HG02763 (cell line): ENCODE measurements around the gene OGDHL.
"Not testable (repeated sequence)": the region's sequence is repeated elsewhere in the genome, so short reads cannot be mapped to it uniquely, and the experiment has no call there.

Experiments used
- ATAC-seq: cut with Tn5 transposase; IDR thresholded peaks from one replicate; pipeline ENCODE4 v1.9.1; 2021; ENCODE audit warnings: mild to moderate bottlenecking, moderate library complexity; ENCODE audit not compliant: unreplicated experiment

Gene OGDHL

DNA sequence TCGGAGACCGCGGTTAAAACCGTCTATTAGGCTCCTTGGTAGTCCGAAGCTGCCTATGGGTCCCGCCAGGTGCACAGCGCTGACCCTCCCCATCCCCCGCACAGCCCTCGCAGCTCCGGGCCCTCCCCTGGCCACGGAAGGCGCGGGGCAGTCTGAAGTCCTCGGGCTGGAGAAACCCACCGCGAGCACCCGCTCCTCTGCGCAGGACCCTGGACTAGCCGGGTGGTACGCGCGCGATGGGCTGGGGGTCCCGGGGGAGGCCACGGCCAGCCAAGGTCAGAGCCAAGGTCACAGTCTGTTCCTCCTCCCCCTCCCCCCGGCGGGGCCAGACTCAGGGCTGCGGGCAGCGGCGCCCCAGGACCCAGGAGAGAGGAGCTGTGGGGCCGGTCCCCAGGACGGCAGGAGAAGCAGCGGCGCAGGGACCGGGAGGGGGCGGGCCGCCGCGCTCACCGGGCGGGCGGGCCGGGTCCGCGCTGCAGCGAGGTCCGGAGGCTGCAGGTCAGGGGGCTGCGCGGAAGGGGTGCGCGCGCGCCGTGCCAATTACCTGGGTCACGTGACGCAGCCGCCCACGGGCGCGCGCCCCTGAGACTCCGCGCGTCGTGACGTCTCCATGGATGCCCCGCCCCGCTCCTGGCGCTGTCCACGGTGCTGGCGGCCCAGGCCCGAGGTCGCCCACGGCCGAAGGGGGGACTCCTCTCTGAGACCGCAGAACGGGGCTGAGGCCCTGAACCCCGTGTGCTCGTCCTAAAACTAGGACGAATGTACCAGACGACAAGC, at the start of gene OGDHL:
Gene OGDHL, minus strand, starts transcription at position 535 of the 777 bp plus-strand sequence. CDS start 3,731 bp downstream, outside the sequence.
- ATAC-seq = peak; percentile 60

DNA sequence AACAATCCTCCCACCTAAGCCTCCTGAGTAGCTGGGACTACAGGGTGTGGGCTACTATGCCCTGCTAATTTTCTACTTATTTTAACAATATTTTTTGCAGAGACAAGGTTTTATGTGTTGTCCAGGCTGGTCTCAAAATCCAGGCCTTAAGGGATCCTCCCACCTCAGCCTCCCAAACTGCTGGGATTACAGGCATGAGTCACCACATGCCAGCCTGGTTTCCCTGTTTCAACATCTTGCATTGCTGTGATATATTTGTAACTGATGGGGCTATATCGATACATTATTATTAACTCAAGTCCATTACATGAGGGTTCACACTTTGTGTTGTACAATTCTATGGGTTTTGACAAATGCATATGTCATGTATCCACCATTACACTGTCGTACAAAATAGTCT, 41.9 kb upstream of the OGDHL start:
- no peak for ATAC-seq

DNA sequence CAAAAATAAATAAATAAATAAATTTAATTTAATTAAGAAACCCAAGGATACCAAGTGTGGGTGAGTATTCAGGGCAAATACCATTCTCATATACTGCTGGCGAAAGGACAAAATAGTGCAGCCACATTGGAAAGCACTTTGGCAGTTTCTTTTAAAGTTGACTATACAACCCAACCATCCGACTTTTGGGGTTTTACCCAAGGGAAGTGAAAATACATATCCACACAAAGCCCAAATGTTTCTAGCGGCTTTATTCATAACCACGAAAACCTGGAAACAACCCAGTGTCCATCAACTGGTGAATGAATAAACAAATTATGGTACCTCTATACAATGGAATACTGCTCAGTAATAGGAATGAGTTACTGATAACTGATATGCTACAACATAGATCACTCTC, 36.2 kb upstream of the OGDHL start:
- no peak for ATAC-seq

DNA sequence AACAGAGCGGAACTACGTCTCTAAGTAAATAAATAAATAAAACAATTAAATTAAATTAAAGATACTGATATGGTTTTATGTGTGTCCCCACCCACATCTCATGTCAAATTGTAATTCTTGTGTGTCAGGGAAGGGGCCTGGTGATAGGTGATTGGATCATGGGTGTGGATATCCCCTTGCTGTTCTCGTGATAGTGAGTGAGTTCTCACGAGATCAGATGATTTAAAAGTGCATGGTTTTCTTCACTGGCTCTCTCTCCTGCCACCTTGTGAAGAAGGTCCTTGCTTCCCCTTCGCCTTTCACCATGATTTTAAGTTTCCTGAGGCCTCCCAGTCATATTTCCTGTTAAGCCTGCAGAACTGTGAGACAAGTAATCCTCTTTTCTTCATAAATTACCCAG, 29.0 kb upstream of the OGDHL start:
- no peak for ATAC-seq

DNA sequence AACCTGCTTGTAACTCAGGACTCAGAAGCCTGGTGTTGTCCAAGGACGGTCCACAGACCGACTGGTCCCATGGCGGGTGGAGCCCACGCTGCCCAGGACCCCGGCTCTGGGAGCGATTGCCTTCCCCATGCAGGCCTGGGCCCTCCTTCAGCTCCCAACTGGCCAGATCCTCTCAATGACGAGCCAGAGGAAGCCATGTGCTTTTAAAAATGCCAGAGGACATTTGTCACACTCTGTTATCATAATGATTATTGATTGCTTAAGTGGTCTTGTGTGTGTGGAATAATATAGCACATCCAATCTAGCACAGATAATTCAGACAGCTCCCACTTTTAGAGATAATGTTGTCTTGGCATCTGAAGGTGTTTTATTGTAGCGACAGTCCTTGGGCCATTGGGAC, 22.6 kb upstream of the OGDHL start:
- no peak for ATAC-seq

DNA sequence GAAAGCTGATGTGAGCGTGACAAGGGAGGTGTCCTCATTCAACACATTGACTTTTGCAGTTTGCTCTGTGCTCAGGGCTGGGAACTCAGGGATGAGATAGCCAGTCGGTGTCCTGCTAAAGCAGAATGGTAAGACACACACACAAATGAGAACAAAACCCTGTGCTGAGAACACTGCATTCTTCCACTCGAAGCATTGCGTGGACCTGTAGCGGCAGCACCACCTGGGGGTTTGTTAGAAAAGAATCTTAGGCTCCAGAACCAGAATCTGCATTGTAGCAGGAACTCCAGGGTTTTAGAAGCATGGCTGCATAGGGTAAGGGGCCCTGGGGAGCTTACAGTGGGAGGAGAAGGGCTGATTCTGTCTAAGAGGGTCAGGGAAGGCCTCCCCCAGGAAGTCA, 21.5 kb upstream of the OGDHL start:
- no peak for ATAC-seq

DNA sequence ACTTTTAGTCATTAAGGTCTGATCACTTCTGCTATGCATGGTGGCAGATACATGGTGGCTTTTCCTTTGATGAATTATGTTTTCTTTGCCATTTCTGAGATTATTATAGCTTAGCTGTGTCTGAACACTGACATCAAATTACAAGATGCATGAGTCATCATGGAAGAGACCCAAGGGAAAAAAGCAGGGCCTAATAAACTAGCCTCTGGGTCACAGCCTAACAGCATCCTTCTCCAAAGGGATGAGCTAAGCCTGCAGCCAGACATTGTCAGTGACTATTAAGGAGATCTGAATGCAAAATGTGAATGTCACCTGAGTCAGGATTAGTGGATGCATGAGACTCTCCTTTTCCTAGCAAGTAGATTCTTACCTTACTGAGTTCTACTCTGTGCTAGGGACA, 19.1 kb upstream of the OGDHL start:
- no peak for ATAC-seq

DNA sequence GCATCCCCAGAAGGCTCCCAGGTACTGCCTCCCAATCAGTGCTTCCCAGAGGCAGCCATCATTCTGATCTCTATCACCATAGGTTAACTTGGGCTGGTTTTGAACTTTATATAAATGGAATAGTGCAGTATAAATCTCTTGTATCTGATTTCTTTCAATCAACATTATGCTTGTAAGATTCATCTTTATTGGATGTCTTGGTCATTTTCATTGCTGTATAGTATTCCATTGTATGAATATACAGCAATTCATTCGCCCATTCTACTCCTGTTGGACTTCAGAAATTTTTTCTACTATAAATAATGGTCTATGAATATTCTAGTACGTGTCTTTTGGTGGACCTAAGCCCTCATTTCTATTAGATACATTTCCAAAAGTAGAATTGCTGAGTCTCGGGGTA, 16.1 kb upstream of the OGDHL start:
- no peak for ATAC-seq

DNA sequence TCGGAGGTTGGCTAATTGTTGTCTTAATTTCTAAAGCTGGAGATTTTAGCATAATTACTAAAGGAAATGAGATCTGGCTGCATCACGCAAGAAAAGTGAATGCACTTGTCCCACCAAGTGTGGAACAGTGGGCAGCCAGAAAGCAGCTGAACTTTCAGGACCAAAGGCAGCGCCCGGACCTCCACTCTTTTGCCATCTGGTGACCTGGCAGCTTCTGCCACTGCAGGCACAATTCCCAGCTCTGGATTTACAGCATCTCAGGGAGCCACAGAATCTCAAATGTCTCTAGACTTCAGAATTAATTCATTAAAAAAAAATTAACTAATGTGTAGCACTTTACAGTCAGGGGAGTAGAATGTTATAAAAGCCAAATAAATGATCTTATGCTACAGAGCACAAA, 14.7 kb upstream of the OGDHL start:
- ATAC-seq = no peak

DNA sequence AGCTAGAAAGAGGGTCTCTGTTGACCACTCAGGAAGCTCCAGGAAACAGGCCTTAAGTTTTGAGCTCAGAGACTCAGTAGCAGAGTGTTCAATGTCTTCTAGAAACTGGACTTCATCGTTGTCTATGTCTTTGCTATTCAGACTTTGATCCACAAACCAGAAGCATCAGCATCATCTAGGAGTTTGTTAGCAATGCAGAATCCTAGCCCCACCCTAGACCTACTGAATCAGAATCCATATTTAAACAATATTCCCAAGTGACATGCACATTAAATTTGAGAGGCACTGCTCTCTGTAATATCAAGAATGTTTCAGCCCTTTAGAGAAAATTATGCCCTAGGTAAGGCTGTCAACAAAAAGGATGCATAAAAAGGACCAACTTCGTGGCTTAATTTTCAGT, 12.9 kb upstream of the OGDHL start:
- no peak for ATAC-seq

DNA sequence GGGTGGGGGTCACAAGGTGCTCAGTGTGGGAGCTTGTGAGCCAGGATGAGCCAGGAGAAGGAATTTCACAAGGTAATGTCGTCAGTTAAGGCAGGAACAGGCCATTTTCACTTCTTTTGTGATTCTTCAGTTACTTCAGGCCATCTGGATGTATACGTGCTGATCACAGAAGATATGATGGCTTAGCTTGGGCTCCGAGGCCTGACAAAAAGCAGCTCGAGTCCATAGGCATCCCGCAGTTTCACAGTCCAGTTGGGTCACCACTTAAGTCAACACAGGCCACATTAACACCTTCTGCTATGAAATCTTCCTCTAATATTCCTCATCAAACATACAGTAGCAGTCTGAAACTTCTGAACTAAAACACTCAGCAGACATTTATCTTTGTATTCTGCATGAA, 10.8 kb upstream of the OGDHL start:
- ATAC-seq = not testable (repeated sequence)

DNA sequence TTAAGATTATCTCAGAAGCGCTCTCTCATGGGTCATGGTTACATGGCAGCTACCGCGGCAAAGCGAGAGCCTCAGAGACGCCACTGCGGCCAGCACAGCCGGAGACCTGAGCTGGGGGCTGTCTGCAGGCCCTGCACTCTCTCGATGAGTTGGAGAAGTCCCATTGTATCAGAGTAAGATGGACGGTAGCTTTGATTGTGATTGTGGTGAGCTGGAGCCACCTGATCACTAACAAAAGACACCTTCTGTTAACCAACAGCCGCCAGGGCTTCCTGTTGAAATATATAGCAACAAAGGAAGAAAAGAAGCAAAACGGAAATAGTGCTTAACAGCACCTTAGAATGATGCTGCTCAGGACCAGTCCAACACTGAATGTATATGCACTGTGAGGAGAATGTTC, 8.9 kb upstream of the OGDHL start:
- not testable (repeated sequence) for ATAC-seq

DNA sequence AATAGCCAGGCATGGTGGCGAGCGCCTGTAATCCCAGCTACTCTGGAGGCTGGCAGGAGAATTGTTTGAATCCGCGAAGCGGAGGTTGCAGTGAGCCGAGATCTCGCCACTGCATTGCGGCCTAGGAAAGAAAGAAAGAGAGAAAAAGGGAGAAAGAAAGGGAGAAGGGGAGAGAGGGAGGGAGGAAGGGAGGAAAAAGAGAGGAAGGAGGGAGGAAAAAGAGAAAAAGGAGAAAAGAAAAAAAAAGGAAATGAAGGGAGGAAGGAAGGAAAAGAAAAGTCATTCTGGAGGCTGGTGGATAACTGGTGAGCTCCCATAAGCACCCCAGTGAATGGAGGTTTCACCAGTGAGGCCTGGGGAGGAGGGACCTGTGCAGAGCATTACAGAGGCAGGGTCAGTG, 7.6 kb upstream of the OGDHL start:
- no peak for ATAC-seq

DNA sequence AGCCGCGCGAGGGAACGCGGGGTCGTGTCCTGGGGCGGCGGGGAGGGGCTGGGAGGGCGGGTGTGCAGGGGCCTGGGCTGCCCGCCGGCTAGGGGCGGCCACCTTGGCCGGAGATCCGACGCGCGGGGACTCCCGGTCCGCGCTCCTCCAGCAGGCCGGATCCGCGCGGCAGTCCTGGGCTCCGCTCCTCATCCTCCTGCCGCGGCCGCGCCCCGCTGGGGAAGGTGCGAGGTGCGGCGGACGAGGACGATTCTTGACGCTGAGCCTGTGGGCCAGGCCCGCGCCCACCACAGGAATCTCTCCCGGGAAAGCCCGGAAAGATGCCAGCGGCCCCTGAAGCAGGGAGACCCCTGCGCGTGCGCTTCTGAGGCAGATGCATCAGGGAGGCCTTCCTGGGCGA, 6.6 kb upstream of the OGDHL start:
- no peak for ATAC-seq

DNA sequence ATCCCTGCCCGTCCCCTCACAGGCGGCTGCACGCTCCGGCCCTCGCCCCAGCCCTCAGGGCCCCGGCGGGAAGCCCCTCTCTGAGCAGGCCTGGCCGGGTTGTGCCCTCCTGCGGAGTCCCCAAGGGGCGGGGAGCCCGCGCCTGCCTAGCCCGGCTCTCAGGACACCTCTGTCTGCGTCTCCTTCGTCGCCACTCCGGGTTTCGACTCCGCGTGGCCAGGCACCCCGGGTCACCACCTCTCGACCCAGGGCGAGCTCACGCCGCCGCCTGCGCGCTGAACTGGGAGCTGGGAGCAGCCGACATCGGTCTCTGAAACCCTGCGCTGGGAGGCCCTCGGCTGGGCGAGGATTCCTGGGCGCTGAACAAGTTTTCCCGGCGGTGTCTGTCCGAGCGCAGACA, 6.2 kb upstream of the OGDHL start:
- ATAC-seq = no peak

DNA sequence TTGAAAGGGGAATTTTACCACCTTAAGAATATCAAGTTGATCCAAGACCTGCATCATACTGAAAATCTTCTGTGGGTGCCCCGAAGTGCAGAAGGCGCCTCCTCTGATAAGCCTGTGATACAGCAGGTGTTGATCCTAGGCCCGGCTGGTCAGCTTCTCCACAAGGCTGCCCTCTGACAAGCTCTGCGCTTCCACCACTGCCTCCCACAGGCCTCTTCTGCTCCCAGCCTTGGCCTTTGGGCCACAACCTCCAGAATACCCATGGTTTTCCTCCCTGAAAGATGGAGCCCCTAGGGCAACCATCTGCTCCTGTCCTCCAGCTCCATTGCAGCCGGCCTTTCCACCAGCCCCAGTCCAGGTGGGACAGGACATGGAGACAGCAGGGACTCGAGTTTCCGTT, 5.6 kb upstream of the OGDHL start:
- ATAC-seq = no peak

DNA sequence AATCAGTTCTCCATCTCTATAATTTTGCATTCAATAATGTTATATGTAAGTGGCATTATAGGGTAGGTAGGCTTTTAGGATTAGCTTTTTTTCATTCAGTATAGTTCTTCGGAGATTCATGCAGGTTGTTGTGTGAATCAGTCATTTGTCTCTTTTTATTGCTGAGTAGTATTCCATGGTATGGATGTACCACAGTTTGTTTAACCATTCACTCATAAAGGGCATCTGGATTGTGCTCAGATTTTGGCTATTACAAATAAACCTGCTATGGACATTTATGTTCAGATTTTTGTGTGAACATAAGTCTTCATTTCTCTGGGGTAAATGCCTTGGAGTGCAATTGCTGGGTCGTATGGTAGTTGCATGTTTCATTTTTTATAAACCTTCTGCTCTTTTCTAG, 4.4 kb upstream of the OGDHL start:
- no peak for ATAC-seq

DNA sequence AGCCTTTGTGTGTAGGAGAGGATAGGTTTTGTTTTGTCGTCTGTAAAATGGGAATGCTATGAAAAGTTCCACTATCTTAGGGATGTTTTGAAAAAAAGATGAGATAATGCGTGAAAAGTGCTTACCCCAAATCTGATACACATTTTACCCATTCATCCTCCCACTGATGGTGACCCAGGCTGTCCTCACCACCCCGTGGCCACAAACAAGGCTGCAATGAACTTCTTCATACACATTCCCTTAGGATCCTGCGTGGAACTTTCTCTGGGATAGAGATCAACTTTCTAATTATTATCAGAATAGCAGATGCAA, 399 bp upstream of the OGDHL start:
- ATAC-seq = no peak

DNA sequence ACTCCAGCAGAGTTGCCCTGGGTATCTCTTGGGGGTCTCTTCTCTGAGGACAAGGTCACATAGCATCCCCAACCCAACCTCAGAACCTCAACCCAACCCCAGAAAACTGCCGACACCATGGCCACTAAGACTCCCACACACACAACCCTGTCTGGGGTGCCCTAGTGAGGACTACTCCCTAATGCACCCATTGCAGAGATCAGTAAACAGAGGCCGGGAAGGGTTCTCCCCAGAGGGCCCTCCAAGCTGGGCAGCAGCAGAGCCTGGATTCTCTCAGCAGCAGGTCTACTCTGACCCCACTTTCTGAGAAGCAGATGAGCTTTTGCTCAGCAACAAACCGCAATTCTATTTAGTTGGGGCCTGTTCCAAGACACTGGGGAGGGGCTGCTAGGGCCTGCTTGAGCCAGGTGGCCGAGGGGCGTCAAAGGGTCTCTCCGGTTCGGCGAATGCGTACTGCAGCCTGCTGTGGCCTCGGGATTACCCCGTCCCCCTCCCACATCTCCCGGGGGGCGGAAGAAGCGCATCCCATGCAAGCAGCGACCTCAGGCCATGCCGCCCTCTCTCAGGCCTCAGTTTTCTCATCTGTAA, 828 bp downstream of the OGDHL start:
- ATAC-seq = no peak

DNA sequence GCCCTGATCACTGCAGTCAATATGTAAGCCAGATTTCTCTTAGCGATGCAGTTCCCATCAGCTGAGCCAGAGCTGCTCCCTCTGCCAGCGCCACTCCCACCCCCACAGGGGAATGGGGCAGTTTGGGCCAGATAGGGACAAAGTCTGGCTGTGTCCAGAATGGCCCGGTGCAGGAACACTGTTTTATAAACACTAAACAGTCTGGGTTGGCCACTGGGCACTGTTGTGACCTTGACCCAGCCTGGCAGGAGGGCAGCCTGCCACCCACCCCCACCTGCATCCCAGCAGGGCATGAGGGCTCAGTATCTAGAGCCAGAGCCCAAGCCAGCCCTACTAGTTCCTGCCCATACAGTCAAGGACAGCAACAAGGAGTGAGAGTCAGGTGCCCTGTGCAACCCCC, 1.3 kb downstream of the OGDHL start:
- no peak for ATAC-seq

DNA sequence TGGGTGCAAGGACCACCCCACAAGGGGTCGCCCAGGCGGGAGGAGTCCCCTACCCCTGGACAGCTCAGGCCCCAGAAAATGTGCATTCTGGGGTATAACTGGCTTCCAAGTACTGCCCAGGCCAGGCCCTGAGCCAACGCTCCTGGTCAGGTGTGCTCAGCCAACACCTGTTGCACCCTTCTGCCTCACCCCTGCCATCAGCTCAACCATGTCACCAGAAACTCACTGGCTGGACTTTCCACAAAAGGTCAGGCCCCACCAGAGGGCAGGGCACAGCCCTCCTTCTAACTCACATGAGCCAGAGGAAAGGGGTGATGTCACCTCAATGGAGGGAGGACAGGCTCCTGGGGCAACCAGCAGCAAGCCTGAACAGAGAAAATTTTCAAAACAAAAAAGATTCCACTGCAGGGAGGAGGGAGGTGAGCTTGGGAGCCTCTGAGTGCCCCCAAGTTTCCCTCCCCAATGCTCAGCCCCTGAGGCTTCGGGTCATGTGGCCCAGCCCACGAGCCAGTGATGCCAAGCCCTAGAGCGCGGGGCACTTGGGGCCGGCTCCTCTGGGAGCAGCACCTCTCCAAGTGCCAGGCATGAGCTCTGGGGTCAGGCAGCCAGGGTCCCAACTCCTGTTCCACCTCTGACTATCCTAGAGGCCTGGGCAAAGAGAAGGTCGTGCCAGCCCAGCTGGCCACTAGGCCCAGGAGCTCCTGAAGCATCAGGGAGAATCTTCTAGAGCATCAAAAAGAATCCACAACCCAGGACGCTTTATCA, 2.2 kb downstream of the OGDHL start:
- ATAC-seq = no peak

DNA sequence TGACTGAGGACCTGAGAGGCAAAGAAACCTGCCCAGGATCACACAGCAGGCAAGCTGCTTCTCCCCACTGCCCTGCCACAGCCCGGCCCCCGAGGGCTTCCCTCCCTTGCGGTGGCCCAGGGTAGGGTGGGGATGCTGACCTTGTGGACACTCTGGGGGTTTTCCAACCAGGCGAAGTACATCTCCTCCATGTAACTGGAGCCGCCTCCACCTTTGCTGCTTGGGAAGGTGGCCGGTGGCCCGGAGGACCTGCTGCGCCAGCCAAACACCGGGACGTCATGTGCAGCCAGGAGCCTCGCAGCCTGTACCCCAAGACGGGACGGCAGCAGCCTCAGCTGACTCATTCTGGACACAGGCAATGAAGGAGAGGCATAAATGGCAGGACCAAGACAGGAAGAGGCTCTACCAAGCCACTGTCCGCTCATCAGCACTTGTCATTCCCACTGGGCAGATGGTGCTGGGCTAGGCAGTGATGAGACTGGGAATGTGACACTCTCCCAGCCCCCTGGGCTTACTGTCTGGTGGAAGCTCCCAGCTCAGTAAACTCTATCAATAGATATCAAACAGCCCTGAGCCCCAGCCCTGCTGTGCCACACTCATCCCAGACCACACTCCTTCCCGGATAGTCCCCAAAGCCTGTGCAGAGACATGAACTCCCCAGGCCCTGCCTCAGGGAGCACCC, 3.7 kb downstream of the OGDHL start:
- no peak for ATAC-seq
